IMR-90 (cell line): ENCODE results near the gene ZNF350. TPM values are rescaled to one million over a fixed set of nuclear protein-coding genes. Genes with fewer than 3 reads are reported as not detected.

Source experiments
- ATAC-seq: fragments of 200-7000 bp; cut with Tn5 transposase; 2 replicates; pipeline ENCODE4 v1.9.1; 2020; ENCODE audit warnings: low read depth, mild to moderate bottlenecking, moderate library complexity
- BruUV-seq: library from RNA; stranded (reverse); fragments of 400-500 nt; replicated peaks from 2 replicates; lab custom pipeline; 2021; lab: Mats Ljungman, UMichigan
- CTCF ChIA-PET: fragments of 300-600 bp; formaldehyde crosslinking; extraction: SDS; loops from one replicate; lab custom pipeline; 2021; ENCODE audit warnings: antibody characterized with exemption; lab: Yijun Ruan, JAX
- POLR2A ChIA-PET: fragments of 300-600 bp; sonication (Branson Sonifier 250); formaldehyde crosslinking; loops from one replicate; lab custom pipeline; 2022; ENCODE audit warnings: antibody characterized with exemption; ENCODE audit not compliant: unreplicated experiment; lab: Charles Lee
- DNase-seq: peaks from one replicate; pipeline ENCODE4 v3.0.0; 2013
- H2AFZ ChIP-seq: replicated peaks from 2 replicates; pipeline ENCODE3; 2013; ENCODE audit warnings: low read length, mild to moderate bottlenecking; ENCODE audit not compliant: poor library complexity
- H2AK5ac ChIP-seq: 2 replicates; pipeline ENCODE4 v1.6.1; 2013; ENCODE audit warnings: low read depth, low read length, inconsistent platforms
- H2AK9ac ChIP-seq: replicated peaks from 2 replicates; pipeline ENCODE3; 2013; ENCODE audit warnings: mild to moderate bottlenecking, low read depth, low read length, moderate library complexity; ENCODE audit not compliant: poor library complexity
- H2BK120ac ChIP-seq: 2 replicates; pipeline ENCODE4 v1.6.1; 2013; ENCODE audit warnings: low read depth, low read length, inconsistent platforms
- H2BK15ac ChIP-seq: 3 replicates; pipeline ENCODE4 v1.6.1; 2013; ENCODE audit warnings: low read depth, low read length, inconsistent platforms
- H2BK20ac ChIP-seq: 2 replicates; pipeline ENCODE4 v1.6.1; 2013; ENCODE audit warnings: low read depth, mild to moderate bottlenecking, inconsistent platforms, low read length, moderate library complexity
- H2BK5ac ChIP-seq: 2 replicates; pipeline ENCODE4 v1.6.1; 2013; ENCODE audit warnings: mild to moderate bottlenecking, low read depth, low read length, inconsistent platforms; ENCODE audit not compliant: poor library complexity, severe bottlenecking
- H3K14ac ChIP-seq: replicated peaks from 2 replicates; pipeline ENCODE4 v1.6.1; 2013; ENCODE audit warnings: low read depth, low read length, inconsistent platforms
- H3K18ac ChIP-seq: 2 replicates; pipeline ENCODE4 v1.6.1; 2013; ENCODE audit warnings: low read depth, low read length, control low read depth
- H3K23ac ChIP-seq: 2 replicates; pipeline ENCODE4 v1.6.1; 2013; ENCODE audit warnings: low read depth, low read length, inconsistent platforms
- H3K27ac ChIP-seq: 2 replicates; pipeline ENCODE4 v1.5.1; 2013; ENCODE audit warnings: mild to moderate bottlenecking, control low read depth, low read length; ENCODE audit not compliant: insufficient read depth
- H3K27me3 ChIP-seq: 2 replicates; pipeline ENCODE4 v1.6.1; 2013; ENCODE audit warnings: low read length; ENCODE audit not compliant: control insufficient read depth, insufficient read depth
- H3K36me3 ChIP-seq: 2 replicates; pipeline ENCODE4 v1.6.1; 2013; ENCODE audit warnings: low read length, mixed read lengths; ENCODE audit not compliant: control insufficient read depth, insufficient read depth
- H3K4ac ChIP-seq: 2 replicates; pipeline ENCODE4 v1.6.1; 2013; ENCODE audit warnings: low read depth, low read length, inconsistent platforms
- H3K4me1 ChIP-seq: 2 replicates; pipeline ENCODE4 v1.6.1; 2013; ENCODE audit warnings: low read length, mixed read lengths; ENCODE audit not compliant: control insufficient read depth, insufficient read depth
- H3K4me2 ChIP-seq: 2 replicates; pipeline ENCODE4 v1.6.1; 2013; ENCODE audit warnings: low read depth, mild to moderate bottlenecking, control low read depth, low read length, moderate library complexity
- H3K4me3 ChIP-seq: 2 replicates; pipeline ENCODE4 v1.5.1; 2013; ENCODE audit warnings: low read depth, mild to moderate bottlenecking, control low read depth, low read length, moderate library complexity; ENCODE audit not compliant: insufficient read depth
- H3K56ac ChIP-seq: 2 replicates; pipeline ENCODE4 v1.6.1; 2013; ENCODE audit warnings: low read length, inconsistent platforms; ENCODE audit not compliant: insufficient read depth; ENCODE audit errors: extremely low read depth
- H3K79me1 ChIP-seq, 2 experiments: 2 replicates each; pipeline ENCODE4 v1.6.1; 2013; ENCODE audit warnings: low read length in 2 of 2, inconsistent platforms in 1 of 2, low read depth in 1 of 2
- H3K9ac ChIP-seq: 2 replicates; pipeline ENCODE4 v1.6.1; 2013; ENCODE audit warnings: low read depth, low read length, control low read depth
- H3K9me1 ChIP-seq: 2 replicates; pipeline ENCODE4 v1.6.1; 2013; ENCODE audit warnings: low read length, inconsistent platforms; ENCODE audit not compliant: insufficient read depth
- H3K9me3 ChIP-seq: 2 replicates; pipeline ENCODE4 v1.6.1; 2013; ENCODE audit warnings: low read length; ENCODE audit not compliant: control insufficient read depth, insufficient read depth
- H4K20me1 ChIP-seq: 2 replicates; pipeline ENCODE4 v1.6.1; 2013; ENCODE audit warnings: low read length, inconsistent platforms; ENCODE audit not compliant: insufficient read depth
- H4K5ac ChIP-seq: 2 replicates; pipeline ENCODE4 v1.6.1; 2013; ENCODE audit warnings: mild to moderate bottlenecking, low read depth, low read length, control low read depth
- H4K8ac ChIP-seq, 2 experiments: 2 replicates each; pipeline ENCODE4 v1.6.1; 2013; ENCODE audit warnings: low read depth in 2 of 2, low read length in 2 of 2, control low read depth in 1 of 2, inconsistent platforms in 1 of 2
- H4K91ac ChIP-seq: 2 replicates; pipeline ENCODE4 v1.6.1; 2013; ENCODE audit warnings: low read depth, low read length, inconsistent platforms; ENCODE audit not compliant: insufficient read depth
- MAZ ChIP-seq: IDR thresholded peaks from 2 replicates; pipeline ENCODE4 v1.6.1; 2012; ENCODE audit warnings: low read depth, mild to moderate bottlenecking, low read length, improper control_type of control experiment, moderate library complexity, borderline replicate concordance
- NFE2L2 ChIP-seq: fragments of 150-350 bp; IDR thresholded peaks from 2 replicates; pipeline ENCODE4 v1.6.1; 2016; ENCODE audit warnings: low read depth, mild to moderate bottlenecking, low read length
- POLR2A ChIP-seq: IDR thresholded peaks from 2 replicates; pipeline ENCODE4 v1.6.1; 2012; ENCODE audit warnings: mild to moderate bottlenecking, low read depth, low read length
- WGBS, 2 experiments: methylation state at CpG; one replicate each; pipeline versions ENCODE4 v1.1.5 to v1.1.7; 2013; ENCODE audit warnings: missing lambda C conversion rate in 2 of 2; ENCODE audit not compliant: insufficient read length in 1 of 2; ENCODE audit errors: extremely low coverage in 2 of 2; 5-methylcytosine and 5-hydroxymethylcytosine counted together
- dilution Hi-C: fragments of 300-500 bp; cut with HindIII; formaldehyde crosslinking; loops from one replicate; pipeline ENCODE4 v1.14.3; 2018; ENCODE audit warnings: low sequenced_read_pairs; ENCODE audit not compliant: unreplicated experiment
- in situ Hi-C: fragments of 300-500 bp; cut with MboI; formaldehyde crosslinking; loops from 3 replicates; pipeline ENCODE4 v1.14.3; 2019; ENCODE audit warnings: low sequenced_read_pairs, inconsistent platforms, mixed read lengths
- intact Hi-C: fragments of 100-400 bp; cut with micrococcal nuclease; formaldehyde crosslinking; loops from 2 replicates; pipeline ENCODE4 v1.10.0; 2022
- polyA plus RNA-seq, 3 experiments: library from polyadenylated mRNA; depleted of rRNA; stranded (reverse); fragments of >200 nt; gene quantifications; 2 replicates each; pipeline ENCODE4 v1.2.3, GENCODE V29; 2012; ENCODE audit warnings: low replicate concordance in 1 of 3
- total RNA-seq: library from RNA; depleted of rRNA; stranded (reverse); fragments of >200 nt; gene quantifications from 2 replicates; pipeline ENCODE4 v1.2.3, GENCODE V29; 2012
- TF ChIP-seq, protein P1 (sequence below): conservative IDR thresholded peaks from 2 replicates; pipeline ENCODE4 v1.5.1; 2012; ENCODE audit warnings: mild to moderate bottlenecking, low read depth, low read length, improper control_type of control experiment
- TF ChIP-seq, protein P2 (sequence below): fragments of 150-350 bp; IDR thresholded peaks from 2 replicates; pipeline ENCODE4 v1.6.1; 2016; ENCODE audit warnings: low read depth, mild to moderate bottlenecking, low read length, moderate library complexity, borderline replicate concordance

ZNF350 gene
- total and polyA plus RNA-seq, 2 of the 4 experiments (the other 2 are of a cell fraction): 4.7 to 14.0 TPM

DNA sequence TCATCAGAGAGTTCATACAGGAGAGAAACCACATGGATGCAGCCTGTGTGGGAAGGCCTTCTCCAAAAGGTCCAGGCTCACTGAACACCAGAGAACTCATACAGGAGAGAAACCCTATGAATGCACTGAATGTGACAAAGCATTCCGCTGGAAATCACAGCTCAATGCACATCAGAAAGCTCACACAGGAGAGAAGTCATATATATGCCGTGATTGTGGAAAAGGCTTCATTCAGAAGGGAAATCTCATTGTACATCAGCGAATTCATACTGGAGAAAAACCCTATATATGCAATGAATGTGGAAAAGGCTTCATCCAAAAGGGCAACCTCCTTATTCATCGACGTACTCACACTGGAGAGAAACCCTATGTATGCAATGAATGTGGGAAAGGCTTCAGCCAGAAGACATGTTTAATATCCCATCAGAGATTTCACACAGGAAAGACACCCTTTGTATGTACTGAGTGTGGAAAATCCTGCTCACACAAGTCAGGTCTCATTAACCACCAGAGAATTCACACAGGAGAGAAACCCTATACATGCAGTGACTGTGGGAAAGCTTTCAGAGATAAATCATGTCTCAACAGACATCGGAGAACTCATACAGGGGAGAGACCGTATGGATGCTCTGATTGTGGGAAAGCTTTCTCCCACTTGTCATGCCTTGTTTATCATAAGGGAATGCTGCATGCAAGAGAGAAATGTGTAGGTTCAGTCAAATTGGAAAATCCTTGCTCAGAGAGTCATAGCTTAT is 41.7 kb downstream of the ZNF350 start:
- H3K27ac ChIP-seq: no peak overlapping the region
- H2BK15ac ChIP-seq: no peak overlapping the region
- no peak overlapping the region for H3K14ac ChIP-seq
- no peak overlapping the region for H2BK120ac ChIP-seq
- no peaks in the 10 kb centered on the region for H4K20me1 ChIP-seq
- no peaks in the 10 kb centered on the region for H3K79me1 ChIP-seq
- H3K23ac ChIP-seq: no peak overlapping the region
- no peak overlapping the region for H2AK5ac ChIP-seq
- H3K36me3 ChIP-seq: peaks cover 41% of the 10 kb centered on the region
- no peaks in the 10 kb centered on the region for H3K9me1 ChIP-seq
- DNase-seq (no peak), ATAC-seq (no peak)
- no peaks in the 10 kb centered on the region for H3K27me3 ChIP-seq
- no peak overlapping the region for H4K91ac ChIP-seq
- H2AK9ac ChIP-seq: no peak overlapping the region
- BruUV-seq: no TSS peak
- dilution Hi-C loops (no loop called here), intact Hi-C loops (no loop called here), in situ Hi-C loops (no loop called here)
- no peak overlapping the region for H2BK20ac ChIP-seq
- no peak overlapping the region for H2AFZ ChIP-seq
- H4K5ac ChIP-seq: no peak overlapping the region
- H4K8ac ChIP-seq: no peak overlapping the region
- H3K9me3 ChIP-seq: peaks cover 64% of the 10 kb centered on the region
- TF ChIP-seq, protein P1, sequence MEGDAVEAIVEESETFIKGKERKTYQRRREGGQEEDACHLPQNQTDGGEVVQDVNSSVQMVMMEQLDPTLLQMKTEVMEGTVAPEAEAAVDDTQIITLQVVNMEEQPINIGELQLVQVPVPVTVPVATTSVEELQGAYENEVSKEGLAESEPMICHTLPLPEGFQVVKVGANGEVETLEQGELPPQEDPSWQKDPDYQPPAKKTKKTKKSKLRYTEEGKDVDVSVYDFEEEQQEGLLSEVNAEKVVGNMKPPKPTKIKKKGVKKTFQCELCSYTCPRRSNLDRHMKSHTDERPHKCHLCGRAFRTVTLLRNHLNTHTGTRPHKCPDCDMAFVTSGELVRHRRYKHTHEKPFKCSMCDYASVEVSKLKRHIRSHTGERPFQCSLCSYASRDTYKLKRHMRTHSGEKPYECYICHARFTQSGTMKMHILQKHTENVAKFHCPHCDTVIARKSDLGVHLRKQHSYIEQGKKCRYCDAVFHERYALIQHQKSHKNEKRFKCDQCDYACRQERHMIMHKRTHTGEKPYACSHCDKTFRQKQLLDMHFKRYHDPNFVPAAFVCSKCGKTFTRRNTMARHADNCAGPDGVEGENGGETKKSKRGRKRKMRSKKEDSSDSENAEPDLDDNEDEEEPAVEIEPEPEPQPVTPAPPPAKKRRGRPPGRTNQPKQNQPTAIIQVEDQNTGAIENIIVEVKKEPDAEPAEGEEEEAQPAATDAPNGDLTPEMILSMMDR: no peak
- TF ChIP-seq, protein P2, sequence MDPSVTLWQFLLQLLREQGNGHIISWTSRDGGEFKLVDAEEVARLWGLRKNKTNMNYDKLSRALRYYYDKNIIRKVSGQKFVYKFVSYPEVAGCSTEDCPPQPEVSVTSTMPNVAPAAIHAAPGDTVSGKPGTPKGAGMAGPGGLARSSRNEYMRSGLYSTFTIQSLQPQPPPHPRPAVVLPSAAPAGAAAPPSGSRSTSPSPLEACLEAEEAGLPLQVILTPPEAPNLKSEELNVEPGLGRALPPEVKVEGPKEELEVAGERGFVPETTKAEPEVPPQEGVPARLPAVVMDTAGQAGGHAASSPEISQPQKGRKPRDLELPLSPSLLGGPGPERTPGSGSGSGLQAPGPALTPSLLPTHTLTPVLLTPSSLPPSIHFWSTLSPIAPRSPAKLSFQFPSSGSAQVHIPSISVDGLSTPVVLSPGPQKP: no peak
- TF ChIP-seq NFE2L2: no peak
- no peak for TF ChIP-seq MAZ
- TF ChIP-seq POLR2A: no peak
- WGBS, 2 experiments: no CpG with 5 or more reads among the region's 7 CpGs
- no peak overlapping the region for H2BK5ac ChIP-seq
- CTCF ChIA-PET: no interaction called here
- no peak overlapping the region for H3K56ac ChIP-seq
- no peak overlapping the region for H3K18ac ChIP-seq
- no peak overlapping the region for H3K4ac ChIP-seq
- no peaks in the 10 kb centered on the region for H3K4me1 ChIP-seq
- H3K4me3 ChIP-seq: no peak overlapping the region
- no peak overlapping the region for H3K9ac ChIP-seq
- POLR2A ChIA-PET: no interaction called here
- H3K4me2 ChIP-seq: no peak overlapping the region
